Trophoblast cell (in vitro differentiated cells and primary cell): ENCODE data around the gene EFNA5.

Experiments
- DNase-seq, 2 donors: peaks; one replicate each; pipeline ENCODE4 v3.0.0-alpha.2; 2016
- H2AFZ ChIP-seq: 2 replicates; pipeline ENCODE4 v1.6.1; 2013; ENCODE audit warnings: low read length, moderate library complexity, mild to moderate bottlenecking; ENCODE audit not compliant: insufficient read depth, poor library complexity
- H2AK5ac ChIP-seq: 2 replicates; pipeline ENCODE4 v1.6.1; 2013; ENCODE audit warnings: mild to moderate bottlenecking, low read length
- H2BK120ac ChIP-seq: 2 replicates; pipeline ENCODE4 v1.6.1; 2013; ENCODE audit warnings: low read length, mild to moderate bottlenecking, moderate library complexity; ENCODE audit not compliant: insufficient read depth, poor library complexity
- H2BK12ac ChIP-seq: 2 replicates; pipeline ENCODE4 v1.6.1; 2013; ENCODE audit warnings: mild to moderate bottlenecking, low read length, moderate library complexity
- H2BK5ac ChIP-seq: 2 replicates; pipeline ENCODE4 v1.6.1; 2013; ENCODE audit warnings: low read length, low read depth, moderate library complexity, mild to moderate bottlenecking; ENCODE audit not compliant: poor library complexity
- H3K14ac ChIP-seq: 2 replicates; pipeline ENCODE4 v1.6.1; 2013; ENCODE audit warnings: mild to moderate bottlenecking, low read length
- H3K18ac ChIP-seq: 2 replicates; pipeline ENCODE4 v1.6.1; 2013; ENCODE audit warnings: mild to moderate bottlenecking, low read length
- H3K23ac ChIP-seq: 2 replicates; pipeline ENCODE4 v1.6.1; 2013; ENCODE audit warnings: low read length
- H3K27ac ChIP-seq: 2 replicates; pipeline ENCODE4 v1.5.1; 2013; ENCODE audit warnings: low read depth, mild to moderate bottlenecking, inconsistent platforms, low read length, moderate library complexity
- H3K27me3 ChIP-seq: 2 replicates; pipeline ENCODE4 v1.6.1; 2013; ENCODE audit warnings: inconsistent platforms, mild to moderate bottlenecking, low read length, moderate library complexity; ENCODE audit not compliant: insufficient read depth
- H3K36me3 ChIP-seq, 2 experiments: 1 replicate in 1 of 2; 2 replicates in 1 of 2; pipeline ENCODE4 v1.6.1; 2013; ENCODE audit warnings: low read length in 2 of 2, mild to moderate bottlenecking in 2 of 2, moderate library complexity in 1 of 2; ENCODE audit not compliant: insufficient read depth in 2 of 2, control insufficient read depth in 1 of 2
- H3K4ac ChIP-seq: 2 replicates; pipeline ENCODE4 v1.6.1; 2013; ENCODE audit warnings: low read depth, mild to moderate bottlenecking, low read length, moderate library complexity
- H3K4me1 ChIP-seq, 2 experiments: 1 replicate in 1 of 2; 2 replicates in 1 of 2; pipeline ENCODE4 v1.6.1; 2013; ENCODE audit warnings: low read length in 2 of 2, mild to moderate bottlenecking in 2 of 2, moderate library complexity in 1 of 2; ENCODE audit not compliant: insufficient read depth in 2 of 2, control insufficient read depth in 1 of 2
- H3K4me2 ChIP-seq: 2 replicates; pipeline ENCODE4 v1.6.1; 2013; ENCODE audit warnings: inconsistent platforms, mild to moderate bottlenecking, low read length, moderate library complexity
- H3K4me3 ChIP-seq: 2 replicates; pipeline ENCODE4 v1.5.1; 2013; ENCODE audit warnings: mild to moderate bottlenecking, low read depth, low read length, inconsistent platforms
- H3K79me1 ChIP-seq: one replicate; pipeline ENCODE4 v1.6.1; 2013; ENCODE audit warnings: low read length
- H3K79me2 ChIP-seq: 2 replicates; pipeline ENCODE4 v1.6.1; 2013; ENCODE audit warnings: low read length, mild to moderate bottlenecking; ENCODE audit not compliant: control insufficient read depth, insufficient read depth, poor library complexity
- H3K9ac ChIP-seq: 2 replicates; pipeline ENCODE4 v1.6.1; 2013; ENCODE audit warnings: mild to moderate bottlenecking, low read length
- H3K9me3 ChIP-seq: 2 replicates; pipeline ENCODE4 v1.6.1; 2013; ENCODE audit warnings: low read depth, mild to moderate bottlenecking, control low read depth, inconsistent platforms, low read length; ENCODE audit not compliant: insufficient read depth
- H4K12ac ChIP-seq: 2 replicates; pipeline ENCODE4 v1.6.1; 2013; ENCODE audit warnings: low read depth, mild to moderate bottlenecking, low read length, moderate library complexity
- H4K8ac ChIP-seq: 2 replicates; pipeline ENCODE4 v1.6.1; 2013; ENCODE audit warnings: low read depth, mild to moderate bottlenecking, low read length, moderate library complexity
- H4K91ac ChIP-seq: one replicate; pipeline ENCODE4 v1.6.1; 2013; ENCODE audit warnings: low read depth, mild to moderate bottlenecking, low read length, moderate library complexity
- WGBS: extraction: QIAGEN DNeasy Blood & Tissue Kit; methylation state at CpG from one replicate; pipeline ENCODE4 v1.1.7; 2013; ENCODE audit warnings: missing lambda C conversion rate; ENCODE audit not compliant: insufficient read length, insufficient coverage; ENCODE audit errors: extremely low coverage; 5-methylcytosine and 5-hydroxymethylcytosine counted together

EFNA5 gene

GRCh38 chr5:107663697-107664096, 7.0 kb downstream of the EFNA5 start:
- no CpG with 5 or more reads among the region's 1 CpG for WGBS

GRCh38 chr5:107661650-107662044, 9.1 kb downstream of the EFNA5 start:
- no peak overlapping the region for H2AFZ ChIP-seq

More at GRCh38 chr5:107663697-107664096, 7.0 kb downstream of the EFNA5 start:
- no peaks in the 10 kb centered on the region for H3K9me3 ChIP-seq
- no peaks in the 10 kb centered on the region for H3K79me1 ChIP-seq
- no peak overlapping the region for H2AK5ac ChIP-seq
- no peak overlapping the region for H3K4me3 ChIP-seq
- no peak overlapping the region for H3K4me2 ChIP-seq
- no peak overlapping the region for H3K27ac ChIP-seq
- no peak overlapping the region for H4K12ac ChIP-seq
- no peak overlapping the region for H2BK12ac ChIP-seq
- H3K36me3 ChIP-seq, result no peaks in the 10 kb centered on the region
- H2AFZ ChIP-seq, result no peak overlapping the region
- H3K18ac ChIP-seq, result no peak overlapping the region
- H3K23ac ChIP-seq, result no peak overlapping the region
- no peak overlapping the region for H3K4ac ChIP-seq
- no peak overlapping the region for H2BK5ac ChIP-seq
- H2BK120ac ChIP-seq, result no peak overlapping the region
- H3K79me2 ChIP-seq, result no peaks in the 10 kb centered on the region
- H3K9ac ChIP-seq, result no peak overlapping the region
- H4K8ac ChIP-seq, result no peak overlapping the region
- no peaks in the 10 kb centered on the region for H3K27me3 ChIP-seq
- DNase-seq, result no peak
- H4K91ac ChIP-seq, result no peak overlapping the region
- no peaks in the 10 kb centered on the region for H3K4me1 ChIP-seq
- no peak overlapping the region for H3K14ac ChIP-seq

GRCh38 chr5:107661038-107661649, 9.6 kb downstream of the EFNA5 start:
- Histone ChIP-seq H2BK12ac (no peak overlapping the region), H3K27ac (no peak overlapping the region), H4K12ac (no peak overlapping the region), H3K4me1 (no peaks in the 10 kb centered on the region), H3K27me3 (no peaks in the 10 kb centered on the region), H3K4me3 (no peak overlapping the region), H2BK5ac (no peak overlapping the region), H3K79me1 (no peaks in the 10 kb centered on the region), H2BK120ac (no peak overlapping the region), H3K4me2 (no peak overlapping the region), H4K8ac (no peak overlapping the region), H3K14ac (no peak overlapping the region), H2AFZ (no peak overlapping the region), H4K91ac (no peak overlapping the region), H3K18ac (no peak overlapping the region), H3K9ac (no peak overlapping the region), H3K23ac (no peak overlapping the region), H3K36me3 (no peaks in the 10 kb centered on the region), H3K4ac (no peak overlapping the region), H2AK5ac (no peak overlapping the region), H3K9me3 (no peaks in the 10 kb centered on the region), H3K79me2 (no peaks in the 10 kb centered on the region)
- no peak for DNase-seq
- WGBS, result no CpG with 5 or more reads among the region's 7 CpGs

More at GRCh38 chr5:107661650-107662044, 9.1 kb downstream of the EFNA5 start:
- H3K4me1 ChIP-seq, result no peaks in the 10 kb centered on the region
- H2BK12ac ChIP-seq, result no peak overlapping the region
- H3K4me3 ChIP-seq, result no peak overlapping the region
- H2BK120ac ChIP-seq, result no peak overlapping the region
- no peaks in the 10 kb centered on the region for H3K27me3 ChIP-seq
- no peaks in the 10 kb centered on the region for H3K79me2 ChIP-seq
- no peak overlapping the region for H2BK5ac ChIP-seq
- H3K4ac ChIP-seq, result no peak overlapping the region
- no peaks in the 10 kb centered on the region for H3K36me3 ChIP-seq
- no peaks in the 10 kb centered on the region for H3K79me1 ChIP-seq
- no peak overlapping the region for H3K23ac ChIP-seq
- no peak for DNase-seq
- no peak overlapping the region for H3K14ac ChIP-seq
- no peak overlapping the region for H4K8ac ChIP-seq
- H3K9me3 ChIP-seq, result no peaks in the 10 kb centered on the region
- no peak overlapping the region for H2AK5ac ChIP-seq
- H3K4me2 ChIP-seq, result no peak overlapping the region
- H3K27ac ChIP-seq, result no peak overlapping the region
- H3K9ac ChIP-seq, result no peak overlapping the region
- H4K91ac ChIP-seq, result no peak overlapping the region
- no peak overlapping the region for H4K12ac ChIP-seq
- no peak overlapping the region for H3K18ac ChIP-seq
- no CpG with 5 or more reads among the region's 1 CpG for WGBS

- Histone ChIP-seq H4K91ac (no peak overlapping the region), H3K27ac (no peak overlapping the region), H2BK12ac (no peak overlapping the region), H4K12ac (no peak overlapping the region), H3K4me3 (no peak overlapping the region), H2AK5ac (no peak overlapping the region), H3K23ac (no peak overlapping the region), H3K9me3 (no peaks in the 10 kb centered on the region), H3K14ac (no peak overlapping the region), H3K18ac (no peak overlapping the region), H3K4me2 (no peak overlapping the region), H4K8ac (no peak overlapping the region), H3K36me3 (no peaks in the 10 kb centered on the region), H2AFZ (no peak overlapping the region), H3K4me1 (no peaks in the 10 kb centered on the region), H3K79me2 (no peaks in the 10 kb centered on the region), H2BK5ac (no peak overlapping the region), H2BK120ac (no peak overlapping the region), H3K9ac (no peak overlapping the region), H3K79me1 (no peaks in the 10 kb centered on the region), H3K4ac (no peak overlapping the region), H3K27me3 (no peaks in the 10 kb centered on the region)
- WGBS, result no CpG with 5 or more reads among the region's 5 CpGs
- DNase-seq, result no peak
Observed at GRCh38 chr5:107658528-107658927, 12.2 kb downstream of the EFNA5 start.
